GM19455 (cell line): ENCODE results near the gene SNHG17.
"Not testable (repeated sequence)": the region's sequence is repeated elsewhere in the genome, so short reads cannot be mapped to it uniquely, and the experiment has no call there.

Experiments used
- ATAC-seq: cut with Tn5 transposase; IDR thresholded peaks from one replicate; pipeline ENCODE4 v1.9.1; 2021; ENCODE audit not compliant: unreplicated experiment

The SNHG17 gene

DNA sequence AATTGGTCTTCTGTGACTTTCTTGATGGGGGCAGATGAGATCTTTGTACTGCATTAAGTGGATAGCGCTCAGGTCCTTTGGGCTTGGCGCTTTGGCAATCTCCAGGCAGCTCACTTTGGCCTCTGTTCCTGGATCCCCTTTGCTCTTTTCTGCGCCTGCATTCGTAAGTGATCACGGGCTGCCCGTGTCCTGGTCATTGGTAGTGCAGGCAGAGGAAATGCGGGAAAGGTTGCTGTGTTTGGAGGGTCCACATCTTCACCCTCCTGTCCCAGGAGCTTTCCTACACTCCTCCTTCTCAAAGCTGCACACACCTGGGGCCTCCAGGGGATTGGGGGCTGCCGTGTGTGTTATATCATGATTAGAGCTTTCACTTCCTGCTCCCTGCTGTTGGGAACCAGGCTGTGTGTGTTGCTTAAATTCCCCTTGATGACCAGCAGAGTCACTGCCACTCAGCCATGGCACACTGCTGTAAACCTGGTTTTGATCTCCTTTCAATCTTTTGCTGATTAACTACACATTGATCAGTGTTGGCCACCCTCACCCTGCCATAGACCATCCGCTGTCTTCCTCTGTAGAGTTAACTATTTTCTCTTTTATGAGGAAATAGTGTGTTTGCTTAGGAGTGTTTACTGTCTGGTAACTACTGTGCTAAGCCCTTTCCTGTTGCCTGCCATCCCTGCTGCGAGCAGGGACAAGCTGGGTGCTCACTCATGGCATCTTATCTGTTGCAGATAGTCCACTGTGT, 13.0 kb upstream of the SNHG17 start:
- ATAC-seq: no peak

DNA sequence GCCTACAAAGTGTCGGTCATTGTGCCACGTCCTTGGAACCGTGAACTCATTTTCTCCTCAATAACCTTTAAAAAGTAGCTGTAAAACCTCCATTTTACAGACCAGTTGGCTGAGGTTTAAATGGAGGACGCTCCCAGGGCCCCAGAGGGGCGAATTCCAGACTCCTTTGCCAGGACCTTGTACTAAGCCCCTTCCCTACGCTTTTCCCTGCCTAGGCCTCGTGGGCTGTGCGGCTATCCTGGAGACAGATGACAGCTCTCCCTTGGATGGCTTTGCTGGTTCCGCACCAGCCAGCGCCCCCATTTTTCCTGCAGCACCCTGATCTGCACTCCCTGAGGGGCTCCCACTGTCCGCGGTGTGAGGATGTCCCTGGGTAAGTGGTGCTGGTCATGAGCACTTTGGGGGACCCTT, 12.1 kb upstream of the SNHG17 start:
- ATAC-seq: no peak

DNA sequence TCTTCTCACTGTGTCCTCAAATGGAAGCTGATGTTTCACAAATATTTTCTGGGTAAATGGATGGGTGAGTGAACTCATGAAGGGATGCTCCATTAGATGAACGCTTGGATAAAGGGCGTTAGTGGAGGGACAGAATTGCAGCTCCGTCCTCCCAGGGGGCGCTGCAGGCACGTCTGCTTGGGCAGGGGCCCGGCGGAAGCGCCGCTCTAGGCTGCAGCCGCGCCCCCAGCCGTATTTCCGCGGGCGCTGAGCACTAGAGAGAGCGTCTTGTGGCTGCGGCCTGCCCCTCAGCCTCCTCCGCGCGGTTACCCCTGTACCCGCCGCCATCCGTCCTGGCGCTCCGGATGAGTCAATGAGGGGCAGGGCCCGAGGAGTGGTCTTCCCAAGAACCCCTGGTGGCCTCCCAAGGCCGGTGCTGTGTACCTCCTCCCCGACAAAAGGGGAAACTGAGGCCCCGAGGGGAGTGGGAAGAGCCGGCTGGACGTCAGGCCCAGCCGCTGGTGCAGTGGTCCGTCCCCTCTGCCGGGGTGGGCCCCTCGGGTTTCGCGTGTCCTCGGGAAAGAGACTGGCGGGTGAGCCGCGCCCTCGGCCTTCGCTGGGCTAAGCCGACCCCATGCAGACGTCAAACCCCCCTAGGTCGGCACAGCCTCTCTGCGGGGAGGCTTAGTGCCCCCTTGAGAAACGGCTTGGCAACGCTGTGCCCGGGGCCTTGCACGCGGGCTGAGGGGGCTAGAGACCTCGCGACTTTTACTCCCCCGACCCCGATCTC, 11.5 kb upstream of the SNHG17 start:
- ATAC-seq: peak; percentile 82

DNA sequence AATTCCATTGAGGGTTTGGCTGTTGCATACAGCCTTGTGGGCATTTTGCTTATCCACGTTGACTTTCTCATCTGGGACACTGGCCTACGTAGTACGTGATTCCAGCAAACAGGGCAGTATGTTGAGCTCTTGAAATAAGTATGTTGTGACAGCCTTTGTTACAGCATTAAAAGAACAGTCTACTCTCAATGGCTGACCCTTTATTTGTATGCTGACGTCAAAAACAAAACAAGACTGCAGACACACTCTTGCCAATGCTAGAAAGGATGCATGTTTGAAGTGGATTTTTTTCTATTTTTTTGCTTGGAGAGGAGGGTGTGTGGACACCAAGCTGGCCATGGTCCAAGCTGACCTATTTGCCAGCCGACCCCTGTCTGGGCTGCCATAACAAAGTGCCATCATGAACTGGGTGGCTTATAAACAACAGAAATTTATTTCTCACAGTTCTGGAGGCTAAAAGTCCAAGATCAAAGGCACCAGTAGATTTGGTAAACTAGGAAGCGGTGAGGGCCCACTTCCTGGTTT, 10.8 kb upstream of the SNHG17 start:
- no peak for ATAC-seq

GRCh38 chr20:38445381-38445796, 10.3 kb upstream of the SNHG17 start:
- ATAC-seq: no peak

GRCh38 chr20:38441916-38442315, 6.8 kb upstream of the SNHG17 start:
- ATAC-seq: no peak

GRCh38 chr20:38441110-38441509, 6.0 kb upstream of the SNHG17 start:
- not testable (repeated sequence) for ATAC-seq

- no peak for ATAC-seq
Measured at GRCh38 chr20:38437796-38438195, 2.7 kb upstream of the SNHG17 start.

GRCh38 chr20:38435555-38435939, 419 bp upstream of the SNHG17 start:
- ATAC-seq: no peak

- ATAC-seq: no peak
Measured at GRCh38 chr20:38434301-38434741, 807 bp downstream of the SNHG17 start.

- no peak for ATAC-seq
Measured at GRCh38 chr20:38433304-38433972, 1.7 kb downstream of the SNHG17 start.

GRCh38 chr20:38432870-38433269, 2.3 kb downstream of the SNHG17 start:
- ATAC-seq: not testable (repeated sequence)

GRCh38 chr20:38432292-38432691, 2.8 kb downstream of the SNHG17 start:
- ATAC-seq: no peak

DNA sequence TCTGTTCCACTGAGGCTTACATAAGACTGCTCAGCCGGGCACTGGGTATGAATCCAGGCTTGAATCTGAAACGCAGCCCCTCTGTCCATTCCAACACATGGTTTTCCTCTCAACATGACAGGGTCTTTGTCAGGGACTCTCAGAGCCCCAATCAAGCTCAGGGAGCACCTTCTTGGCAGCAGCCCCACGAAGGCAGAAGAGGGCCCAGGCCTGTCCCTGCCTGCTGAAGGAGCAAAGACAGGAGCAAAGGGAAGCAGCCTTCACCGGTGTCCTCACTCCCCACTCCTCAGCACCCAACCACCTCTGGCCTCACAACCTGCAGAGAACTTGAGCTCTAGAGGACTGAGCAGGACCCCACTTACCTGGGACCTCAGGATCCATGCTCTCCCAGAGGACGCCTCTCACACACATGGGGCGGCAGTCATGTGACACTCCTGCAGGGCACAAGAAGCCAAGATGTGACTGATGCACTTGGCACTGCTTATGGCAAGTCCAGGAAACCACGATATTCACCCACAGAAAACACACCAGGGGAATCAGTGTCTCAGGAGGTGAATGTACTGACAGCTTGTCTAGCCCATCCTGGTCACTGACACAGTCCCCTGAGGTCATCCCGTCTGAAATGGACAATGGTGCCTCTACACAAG, 4.3 kb downstream of the SNHG17 start:
- ATAC-seq: no peak

- no peak for ATAC-seq
Measured at GRCh38 chr20:38429301-38429700, 5.8 kb downstream of the SNHG17 start.

GRCh38 chr20:38428800-38429199, 6.3 kb downstream of the SNHG17 start:
- ATAC-seq: no peak

DNA sequence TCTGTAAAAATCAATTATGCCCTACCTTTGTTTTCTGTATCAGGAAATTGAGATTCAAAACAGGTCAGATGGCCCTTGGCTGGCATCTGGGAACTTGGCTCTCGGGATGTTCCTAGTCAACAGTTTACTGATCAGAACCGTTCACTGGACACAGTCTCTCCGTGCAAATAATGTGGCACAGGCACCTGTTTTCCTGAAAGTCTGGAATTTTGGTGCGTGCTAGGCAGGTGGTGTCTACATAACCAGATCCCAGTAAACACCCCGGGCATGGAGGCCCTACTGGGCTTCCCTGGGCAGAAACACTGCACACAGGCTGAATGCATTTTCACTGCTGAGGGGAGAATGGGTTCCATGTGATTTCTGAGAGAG, 7.5 kb downstream of the SNHG17 start:
- no peak for ATAC-seq

DNA sequence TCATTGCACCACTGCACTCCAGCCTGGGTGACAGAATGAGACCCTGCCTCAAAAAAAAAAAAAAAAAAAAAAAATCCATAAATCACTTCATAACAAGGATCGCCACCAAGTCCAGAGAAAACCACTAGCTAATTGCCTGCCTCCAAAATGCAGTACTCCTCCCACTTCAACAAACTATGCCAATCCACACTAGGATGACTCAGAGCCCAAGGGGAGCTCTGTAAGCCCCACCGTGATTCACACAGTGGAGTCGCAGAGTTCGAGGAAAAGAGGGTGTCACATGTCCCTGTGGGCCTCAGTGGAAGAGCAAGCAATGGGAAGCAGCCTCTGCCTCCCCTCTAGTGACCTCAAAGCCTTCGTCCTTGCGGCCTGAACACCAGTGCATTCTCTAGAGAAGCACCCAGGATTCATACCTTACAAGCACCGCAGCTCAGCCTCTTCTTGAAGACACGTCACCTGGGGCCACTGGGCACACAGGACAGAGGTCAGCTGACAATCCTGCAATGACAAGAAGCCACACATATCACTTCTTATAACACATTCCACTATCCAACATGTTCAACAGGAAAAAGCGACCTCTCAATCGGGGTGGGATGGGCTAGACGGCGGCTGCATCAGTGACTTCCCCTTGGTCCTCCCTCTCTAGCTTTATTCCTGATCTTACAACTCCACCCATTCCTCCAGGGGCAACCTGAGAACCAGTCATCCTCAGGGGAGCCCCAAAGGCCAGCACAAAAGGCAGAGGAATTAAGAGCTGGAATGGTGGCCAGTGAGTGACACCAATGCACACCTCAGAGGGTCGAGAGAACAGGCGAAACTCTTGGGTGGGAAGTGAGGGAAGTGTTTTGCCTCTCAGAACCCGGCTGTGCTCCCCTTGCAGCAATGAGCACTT, 8.9 kb downstream of the SNHG17 start:
- no peak for ATAC-seq

DNA sequence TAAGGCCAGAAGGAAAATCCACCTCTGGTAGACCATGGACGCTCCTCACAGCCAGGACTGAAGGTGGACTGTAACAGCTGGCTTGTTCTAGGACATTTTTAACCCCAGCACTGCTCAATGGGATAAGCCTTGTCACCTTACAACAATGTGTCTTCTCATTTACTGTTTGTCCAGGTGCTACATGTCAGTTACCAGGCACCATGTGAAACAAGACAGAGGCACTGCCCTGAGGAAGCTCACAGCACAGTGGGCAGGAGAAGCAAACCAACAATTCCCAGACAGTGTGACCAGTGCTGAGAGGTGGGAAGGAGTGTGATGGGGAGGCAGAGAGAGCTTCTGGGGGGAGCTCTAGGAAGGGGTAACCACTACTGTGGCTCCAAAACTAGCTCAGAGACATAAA, 10.7 kb downstream of the SNHG17 start:
- ATAC-seq: no peak

DNA sequence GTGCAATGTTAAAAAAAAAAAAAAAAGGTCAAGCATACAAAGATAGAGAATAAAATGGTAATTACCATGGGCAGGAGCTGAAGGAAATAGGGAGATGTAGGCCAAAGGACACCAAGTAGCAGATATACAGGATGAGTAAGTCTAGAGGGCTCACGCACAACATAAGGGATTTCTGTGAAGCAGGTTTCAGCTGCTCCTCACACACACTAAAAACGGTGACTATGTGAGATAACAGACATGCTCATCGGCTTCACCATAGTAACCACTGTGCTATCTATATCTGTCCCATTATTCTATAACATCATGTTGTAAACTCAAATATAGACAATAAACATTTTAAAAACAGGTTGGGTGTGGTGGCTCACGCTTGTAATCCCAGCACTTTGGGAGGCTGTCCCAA, 11.6 kb downstream of the SNHG17 start:
- no peak for ATAC-seq
